HepG2 (cell line): ENCODE results near the gene NGRN. TPM values are rescaled to one million over a fixed set of nuclear protein-coding genes. Genes with fewer than 3 reads are reported as not detected.

Experiments
- ARNTL ChIP-seq: sonication (generic); formaldehyde crosslinking; IDR thresholded peaks from 2 replicates; pipeline ENCODE4 v1.4.0; 2020; ENCODE audit warnings: mild to moderate bottlenecking, missing genetic modification reagents
- GABPB1 ChIP-seq: IDR thresholded peaks from 2 replicates; pipeline ENCODE4 v1.6.1; 2016; ENCODE audit warnings: mild to moderate bottlenecking, missing genetic modification reagents, moderate library complexity, missing compliant biosample characterization
- JARID2 ChIP-seq: sonication (generic); formaldehyde crosslinking; IDR thresholded peaks from 2 replicates; pipeline ENCODE4 v1.8.1; 2023; ENCODE audit warnings: missing genetic modification reagents, inconsistent platforms; ENCODE audit not compliant: insufficient replicate concordance
- JUND ChIP-seq: sonication (generic); formaldehyde crosslinking; IDR thresholded peaks from 2 replicates; pipeline ENCODE4 v1.8.0; 2022; ENCODE audit warnings: mild to moderate bottlenecking, missing genetic modification reagents
- SAP130 ChIP-seq: IDR thresholded peaks from 2 replicates; pipeline ENCODE4 v1.6.1; 2016; ENCODE audit warnings: low read depth
- SATB2 ChIP-seq: sonication (generic); formaldehyde crosslinking; IDR thresholded peaks from 2 replicates; pipeline ENCODE4 v1.5.0; 2020; ENCODE audit warnings: missing genetic modification reagents
- SP1 ChIP-seq, 2 experiments: fragments of 450-650 bp in 1 of 2; sonication (generic) in 1 of 2; formaldehyde crosslinking in 1 of 2; IDR thresholded peaks; 2 replicates each; pipeline versions ENCODE4 v1.4.0 to v1.6.1; 2016 to 2020; ENCODE audit warnings: missing genetic modification reagents in 1 of 2
- YEATS4 ChIP-seq: sonication (generic); formaldehyde crosslinking; IDR thresholded peaks from 2 replicates; pipeline ENCODE4 v1.4.0; 2020; ENCODE audit warnings: missing genetic modification reagents, borderline replicate concordance
- ZFY ChIP-seq: sonication (generic); formaldehyde crosslinking; IDR thresholded peaks from 2 replicates; pipeline ENCODE4 v1.4.0; 2020; ENCODE audit warnings: missing genetic modification reagents
- ZNF160 ChIP-seq: sonication (generic); formaldehyde crosslinking; IDR thresholded peaks from 2 replicates; pipeline ENCODE4 v1.8.0; 2022; ENCODE audit warnings: mild to moderate bottlenecking, inconsistent platforms, missing genetic modification reagents
- ZNF496 ChIP-seq: sonication (generic); formaldehyde crosslinking; IDR thresholded peaks from 2 replicates; pipeline ENCODE4 v1.8.1; 2023; ENCODE audit warnings: mild to moderate bottlenecking, moderate library complexity, missing genetic modification reagents; ENCODE audit not compliant: insufficient replicate concordance
- polyA plus RNA-seq, 8 experiments: library from polyadenylated mRNA; depleted of rRNA in 3 of 8; stranded (reverse) in 7 of 8; unstranded in 1 of 8; fragments of >200 nt; fragmentation: Illumina TruSeq in 4 of 8; extraction: Trizol in 4 of 8; gene quantifications; 2 replicates each; pipeline versions ENCODE4 v1.2.1 to v1.2.3, GENCODE V29; 2011 to 2016; ENCODE audit warnings: low read depth in 4 of 8, missing spikeins in 1 of 8, mixed read lengths in 1 of 8; ENCODE audit not compliant: insufficient read depth in 1 of 8
- total RNA-seq, 5 experiments: library from RNA; depleted of rRNA; stranded (reverse); fragments of >200 nt; fragmentation: Illumina TruSeq; extraction: Trizol; gene quantifications; 2 replicates each; pipeline ENCODE4 v1.2.3, GENCODE V29; 2016; ENCODE audit warnings: low read depth in 1 of 5
- TF ChIP-seq, protein P1 (sequence below): sonication (generic); formaldehyde crosslinking; IDR thresholded peaks from 2 replicates; pipeline ENCODE4 v1.5.0; 2020; ENCODE audit warnings: mild to moderate bottlenecking, missing genetic modification reagents, moderate library complexity
- TF ChIP-seq, protein P2 (sequence below): sonication (generic); formaldehyde crosslinking; IDR thresholded peaks from 2 replicates; pipeline ENCODE4 v1.8.1; 2023; ENCODE audit warnings: mild to moderate bottlenecking, inconsistent platforms, moderate library complexity, missing genetic modification reagents, borderline replicate concordance
- TF ChIP-seq, protein P3 (sequence below): sonication (generic); formaldehyde crosslinking; IDR thresholded peaks from 2 replicates; pipeline ENCODE4 v1.4.0; 2020; ENCODE audit warnings: low read depth, mild to moderate bottlenecking, missing genetic modification reagents
- TF ChIP-seq, protein P4 (sequence below): sonication (generic); formaldehyde crosslinking; IDR thresholded peaks from 2 replicates; pipeline ENCODE4 v1.4.0; 2020; ENCODE audit warnings: mild to moderate bottlenecking, missing genetic modification reagents, borderline replicate concordance
- TF ChIP-seq, protein P5 (sequence below): IDR thresholded peaks from 2 replicates; pipeline ENCODE4 v1.6.1; 2016; ENCODE audit warnings: missing genetic modification reagents, missing compliant biosample characterization
- TF ChIP-seq, protein P6 (sequence below): IDR thresholded peaks from 2 replicates; pipeline ENCODE4 v1.4.0; 2020; ENCODE audit warnings: mild to moderate bottlenecking, missing genetic modification reagents

The NGRN gene
- total and polyA plus RNA-seq, 2 of the 13 experiments (the other 11 are each of a cell fraction or from before 2014, with no cell fraction given): 39.8 to 63.7 TPM

DNA sequence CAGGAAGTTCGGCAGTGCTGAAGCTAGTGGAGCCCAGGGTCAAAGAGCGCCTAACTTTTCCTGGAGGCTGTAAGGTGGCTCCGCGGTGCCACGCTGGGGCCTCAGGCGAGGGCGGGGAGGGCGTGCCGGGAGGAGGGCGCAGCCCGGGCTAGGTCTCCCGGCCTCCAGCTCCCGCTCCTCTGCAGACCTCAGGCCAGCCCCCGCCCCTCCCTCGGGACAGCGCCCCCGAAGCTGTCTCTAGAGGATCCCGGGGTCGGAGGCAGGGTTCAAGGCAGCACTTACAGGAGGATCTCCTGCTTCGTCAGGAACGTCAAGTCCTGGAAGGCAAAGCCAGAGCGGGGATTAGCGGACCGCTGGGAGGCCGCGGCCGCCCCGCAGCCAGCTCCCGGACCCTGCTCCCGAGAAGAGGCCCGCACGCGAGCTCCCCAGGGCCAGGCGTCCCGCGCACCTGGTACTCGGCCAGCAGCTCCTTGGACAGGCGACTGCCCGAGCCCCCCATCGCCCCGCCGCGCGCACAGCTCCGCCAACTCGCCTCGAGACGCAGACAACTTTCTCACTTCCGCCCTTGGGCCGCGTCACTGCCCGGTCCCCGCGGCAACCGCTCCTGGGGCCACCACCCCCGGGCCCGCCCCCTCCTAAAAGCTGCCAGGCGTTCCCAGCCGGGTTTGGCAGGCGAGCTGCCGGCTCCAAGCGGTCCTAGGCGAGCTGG, 31.9 kb upstream of the NGRN start, which contains the start of gene CIB1 (continued):
- TF ChIP-seq JARID2 (CRISPR knock-in tag): no peak
- peak; percentile 53; the same call in 1 of the 2 replicates for TF ChIP-seq YEATS4 (CRISPR knock-in tag)
- TF ChIP-seq JUND (CRISPR knock-in tag): no peak
- peak; percentile 74 for TF ChIP-seq SAP130 (CRISPR knock-in tag)
- 0 out of 2 replicates have a peak, but pooled peaks have one; percentile 19 for TF ChIP-seq SATB2 (CRISPR knock-in tag)
- TF ChIP-seq, protein P1, sequence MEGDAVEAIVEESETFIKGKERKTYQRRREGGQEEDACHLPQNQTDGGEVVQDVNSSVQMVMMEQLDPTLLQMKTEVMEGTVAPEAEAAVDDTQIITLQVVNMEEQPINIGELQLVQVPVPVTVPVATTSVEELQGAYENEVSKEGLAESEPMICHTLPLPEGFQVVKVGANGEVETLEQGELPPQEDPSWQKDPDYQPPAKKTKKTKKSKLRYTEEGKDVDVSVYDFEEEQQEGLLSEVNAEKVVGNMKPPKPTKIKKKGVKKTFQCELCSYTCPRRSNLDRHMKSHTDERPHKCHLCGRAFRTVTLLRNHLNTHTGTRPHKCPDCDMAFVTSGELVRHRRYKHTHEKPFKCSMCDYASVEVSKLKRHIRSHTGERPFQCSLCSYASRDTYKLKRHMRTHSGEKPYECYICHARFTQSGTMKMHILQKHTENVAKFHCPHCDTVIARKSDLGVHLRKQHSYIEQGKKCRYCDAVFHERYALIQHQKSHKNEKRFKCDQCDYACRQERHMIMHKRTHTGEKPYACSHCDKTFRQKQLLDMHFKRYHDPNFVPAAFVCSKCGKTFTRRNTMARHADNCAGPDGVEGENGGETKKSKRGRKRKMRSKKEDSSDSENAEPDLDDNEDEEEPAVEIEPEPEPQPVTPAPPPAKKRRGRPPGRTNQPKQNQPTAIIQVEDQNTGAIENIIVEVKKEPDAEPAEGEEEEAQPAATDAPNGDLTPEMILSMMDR (CRISPR knock-in tag): no peak
- no peak for TF ChIP-seq ZNF496
- TF ChIP-seq, protein P2, sequence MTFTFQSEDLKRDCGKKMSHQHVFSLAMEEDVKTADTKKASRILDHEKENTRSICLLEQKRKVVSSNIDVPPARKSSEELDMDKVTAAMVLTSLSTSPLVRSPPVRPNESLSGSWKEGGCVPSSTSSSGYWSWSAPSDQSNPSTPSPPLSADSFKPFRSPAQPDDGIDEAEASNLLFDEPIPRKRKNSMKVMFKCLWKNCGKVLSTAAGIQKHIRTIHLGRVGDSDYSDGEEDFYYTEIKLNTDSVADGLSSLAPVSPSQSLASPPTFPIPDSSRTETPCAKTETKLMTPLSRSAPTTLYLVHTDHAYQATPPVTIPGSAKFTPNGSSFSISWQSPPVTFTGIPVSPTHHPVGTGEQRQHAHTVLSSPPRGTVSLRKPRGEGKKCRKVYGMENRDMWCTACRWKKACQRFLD: no peak
- TF ChIP-seq, protein P3, sequence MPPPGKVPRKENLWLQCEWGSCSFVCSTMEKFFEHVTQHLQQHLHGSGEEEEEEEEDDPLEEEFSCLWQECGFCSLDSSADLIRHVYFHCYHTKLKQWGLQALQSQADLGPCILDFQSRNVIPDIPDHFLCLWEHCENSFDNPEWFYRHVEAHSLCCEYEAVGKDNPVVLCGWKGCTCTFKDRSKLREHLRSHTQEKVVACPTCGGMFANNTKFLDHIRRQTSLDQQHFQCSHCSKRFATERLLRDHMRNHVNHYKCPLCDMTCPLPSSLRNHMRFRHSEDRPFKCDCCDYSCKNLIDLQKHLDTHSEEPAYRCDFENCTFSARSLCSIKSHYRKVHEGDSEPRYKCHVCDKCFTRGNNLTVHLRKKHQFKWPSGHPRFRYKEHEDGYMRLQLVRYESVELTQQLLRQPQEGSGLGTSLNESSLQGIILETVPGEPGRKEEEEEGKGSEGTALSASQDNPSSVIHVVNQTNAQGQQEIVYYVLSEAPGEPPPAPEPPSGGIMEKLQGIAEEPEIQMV (CRISPR knock-in tag): peak; percentile 36; the same call in 1 of the 2 replicates
- no peak; the same call in 1 of the 2 replicates for TF ChIP-seq ARNTL (CRISPR knock-in tag)
- TF ChIP-seq GABPB1 (CRISPR knock-in tag): peak; percentile 90
- TF ChIP-seq ZNF160 (CRISPR knock-in tag): peak; percentile 45; the same call in 1 of the 2 replicates
- TF ChIP-seq, protein P4, sequence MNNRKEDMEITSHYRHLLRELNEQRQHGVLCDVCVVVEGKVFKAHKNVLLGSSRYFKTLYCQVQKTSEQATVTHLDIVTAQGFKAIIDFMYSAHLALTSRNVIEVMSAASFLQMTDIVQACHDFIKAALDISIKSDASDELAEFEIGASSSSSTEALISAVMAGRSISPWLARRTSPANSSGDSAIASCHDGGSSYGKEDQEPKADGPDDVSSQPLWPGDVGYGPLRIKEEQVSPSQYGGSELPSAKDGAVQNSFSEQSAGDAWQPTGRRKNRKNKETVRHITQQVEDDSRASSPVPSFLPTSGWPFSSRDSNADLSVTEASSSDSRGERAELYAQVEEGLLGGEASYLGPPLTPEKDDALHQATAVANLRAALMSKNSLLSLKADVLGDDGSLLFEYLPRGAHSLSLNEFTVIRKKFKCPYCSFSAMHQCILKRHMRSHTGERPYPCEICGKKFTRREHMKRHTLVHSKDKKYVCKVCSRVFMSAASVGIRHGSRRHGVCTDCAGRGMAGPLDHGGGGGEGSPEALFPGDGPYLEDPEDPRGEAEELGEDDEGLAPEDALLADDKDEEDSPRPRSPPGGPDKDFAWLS (CRISPR knock-in tag): no peak
- TF ChIP-seq SP1 (IDR thresholded peaks at IDR 0.05): no peak
- TF ChIP-seq SP1 (CRISPR knock-in tag; IDR thresholded peaks at IDR 0.05): peak; percentile 68
- peak; percentile 77 for TF ChIP-seq ZFY
- TF ChIP-seq, protein P5, sequence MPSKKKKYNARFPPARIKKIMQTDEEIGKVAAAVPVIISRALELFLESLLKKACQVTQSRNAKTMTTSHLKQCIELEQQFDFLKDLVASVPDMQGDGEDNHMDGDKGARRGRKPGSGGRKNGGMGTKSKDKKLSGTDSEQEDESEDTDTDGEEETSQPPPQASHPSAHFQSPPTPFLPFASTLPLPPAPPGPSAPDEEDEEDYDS (CRISPR knock-in tag): peak; percentile 39; the same call in 1 of the 2 replicates
- TF ChIP-seq, protein P6, sequence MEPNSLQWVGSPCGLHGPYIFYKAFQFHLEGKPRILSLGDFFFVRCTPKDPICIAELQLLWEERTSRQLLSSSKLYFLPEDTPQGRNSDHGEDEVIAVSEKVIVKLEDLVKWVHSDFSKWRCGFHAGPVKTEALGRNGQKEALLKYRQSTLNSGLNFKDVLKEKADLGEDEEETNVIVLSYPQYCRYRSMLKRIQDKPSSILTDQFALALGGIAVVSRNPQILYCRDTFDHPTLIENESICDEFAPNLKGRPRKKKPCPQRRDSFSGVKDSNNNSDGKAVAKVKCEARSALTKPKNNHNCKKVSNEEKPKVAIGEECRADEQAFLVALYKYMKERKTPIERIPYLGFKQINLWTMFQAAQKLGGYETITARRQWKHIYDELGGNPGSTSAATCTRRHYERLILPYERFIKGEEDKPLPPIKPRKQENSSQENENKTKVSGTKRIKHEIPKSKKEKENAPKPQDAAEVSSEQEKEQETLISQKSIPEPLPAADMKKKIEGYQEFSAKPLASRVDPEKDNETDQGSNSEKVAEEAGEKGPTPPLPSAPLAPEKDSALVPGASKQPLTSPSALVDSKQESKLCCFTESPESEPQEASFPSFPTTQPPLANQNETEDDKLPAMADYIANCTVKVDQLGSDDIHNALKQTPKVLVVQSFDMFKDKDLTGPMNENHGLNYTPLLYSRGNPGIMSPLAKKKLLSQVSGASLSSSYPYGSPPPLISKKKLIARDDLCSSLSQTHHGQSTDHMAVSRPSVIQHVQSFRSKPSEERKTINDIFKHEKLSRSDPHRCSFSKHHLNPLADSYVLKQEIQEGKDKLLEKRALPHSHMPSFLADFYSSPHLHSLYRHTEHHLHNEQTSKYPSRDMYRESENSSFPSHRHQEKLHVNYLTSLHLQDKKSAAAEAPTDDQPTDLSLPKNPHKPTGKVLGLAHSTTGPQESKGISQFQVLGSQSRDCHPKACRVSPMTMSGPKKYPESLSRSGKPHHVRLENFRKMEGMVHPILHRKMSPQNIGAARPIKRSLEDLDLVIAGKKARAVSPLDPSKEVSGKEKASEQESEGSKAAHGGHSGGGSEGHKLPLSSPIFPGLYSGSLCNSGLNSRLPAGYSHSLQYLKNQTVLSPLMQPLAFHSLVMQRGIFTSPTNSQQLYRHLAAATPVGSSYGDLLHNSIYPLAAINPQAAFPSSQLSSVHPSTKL (CRISPR knock-in tag): peak; percentile 21; the same call in 1 of the 2 replicates
